ENCODE measurements around the gene CAMKK1. TPM values are rescaled to one million over a fixed set of nuclear protein-coding genes. Genes with fewer than 3 reads are reported as not detected.

CAMKK1 gene
- total and polyA plus RNA-seq, 11 donors: 2.0 to 6.8 (median 4.2) TPM

- Histone ChIP-seq H3K36me3 (peaks cover 6 to 100% (median 99%) of the 10 kb centered on the region in 9 donors), H3K9me3 (no peaks in the 10 kb centered on the region), H3K27me3 (no peaks in the 10 kb centered on the region), H3K4me3 (no peak overlapping the region), H3K27ac (no peak overlapping the region), H3K4me1 (peaks cover 0 to 9% (median 0%) of the 10 kb centered on the region in 12 donors)
- DNase-seq (no peak), ATAC-seq (no peak)
- 85 to 91% (median 90%) methylated on average over 9 of the region's 9 CpGs for WGBS, 4 donors
- TF ChIP-seq, protein P1, sequence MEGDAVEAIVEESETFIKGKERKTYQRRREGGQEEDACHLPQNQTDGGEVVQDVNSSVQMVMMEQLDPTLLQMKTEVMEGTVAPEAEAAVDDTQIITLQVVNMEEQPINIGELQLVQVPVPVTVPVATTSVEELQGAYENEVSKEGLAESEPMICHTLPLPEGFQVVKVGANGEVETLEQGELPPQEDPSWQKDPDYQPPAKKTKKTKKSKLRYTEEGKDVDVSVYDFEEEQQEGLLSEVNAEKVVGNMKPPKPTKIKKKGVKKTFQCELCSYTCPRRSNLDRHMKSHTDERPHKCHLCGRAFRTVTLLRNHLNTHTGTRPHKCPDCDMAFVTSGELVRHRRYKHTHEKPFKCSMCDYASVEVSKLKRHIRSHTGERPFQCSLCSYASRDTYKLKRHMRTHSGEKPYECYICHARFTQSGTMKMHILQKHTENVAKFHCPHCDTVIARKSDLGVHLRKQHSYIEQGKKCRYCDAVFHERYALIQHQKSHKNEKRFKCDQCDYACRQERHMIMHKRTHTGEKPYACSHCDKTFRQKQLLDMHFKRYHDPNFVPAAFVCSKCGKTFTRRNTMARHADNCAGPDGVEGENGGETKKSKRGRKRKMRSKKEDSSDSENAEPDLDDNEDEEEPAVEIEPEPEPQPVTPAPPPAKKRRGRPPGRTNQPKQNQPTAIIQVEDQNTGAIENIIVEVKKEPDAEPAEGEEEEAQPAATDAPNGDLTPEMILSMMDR (IDR thresholded peaks at IDR 0.05): no peak
- no peak for TF ChIP-seq POLR2A (IDR thresholded peaks at IDR 0.05)
- intact Hi-C loops (cut with DNase I): loop anchor here in 1 of 10 donors (10.0 kb wide), 1 partner anchor 86 kb away; no protein-coding TSS in a partner anchor
Observed at GRCh38 chr17:3821101-3821500, 71.8 kb downstream of the CAMKK1 start.

DNA sequence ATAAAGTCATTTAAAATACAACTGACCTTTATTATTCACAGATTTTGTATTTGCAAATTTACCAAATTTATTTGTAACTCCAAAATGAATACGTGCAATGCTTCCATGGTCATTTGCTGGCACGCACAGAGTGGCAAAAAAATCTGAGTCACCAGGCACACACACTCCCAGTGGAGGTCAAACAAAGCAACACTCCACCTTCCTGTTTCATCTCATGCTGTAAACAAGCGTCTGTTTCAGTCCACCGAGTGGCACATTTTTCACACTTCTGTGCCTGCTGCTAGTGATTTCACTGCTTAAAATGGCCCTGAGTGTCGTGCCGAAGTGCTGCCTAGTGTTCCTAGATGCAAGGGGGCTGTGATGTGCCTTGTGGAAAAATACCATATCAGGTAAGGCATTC lies 74.1 kb downstream of the CAMKK1 start:
- peak overlapping the region in 4 of 12 donors; percentile 54 to 72 (median 60) for H3K27ac ChIP-seq
- peaks cover 6 to 100% (median 99%) of the 10 kb centered on the region in 9 donors for H3K36me3 ChIP-seq
- TF ChIP-seq POLR2A (IDR thresholded peaks at IDR 0.05): no peak
- TF ChIP-seq, protein P1 (IDR thresholded peaks at IDR 0.05): no peak
- 53 to 70% (median 60%) methylated on average over 6 of the region's 6 CpGs for WGBS, 4 donors
- DNase-seq (no peak), ATAC-seq (peak; percentile 56 to 93 (median 81))
- H3K4me3 ChIP-seq: no peak overlapping the region
- intact Hi-C loops (cut with DNase I): loop anchor here in 1 of 10 donors (10.0 kb wide), 1 partner anchor 84 kb away; no protein-coding TSS in a partner anchor
- H3K27me3 ChIP-seq: no peaks in the 10 kb centered on the region
- no peaks in the 10 kb centered on the region for H3K9me3 ChIP-seq
- H3K4me1 ChIP-seq: peaks cover 0 to 9% (median 0%) of the 10 kb centered on the region in 12 donors

DNA sequence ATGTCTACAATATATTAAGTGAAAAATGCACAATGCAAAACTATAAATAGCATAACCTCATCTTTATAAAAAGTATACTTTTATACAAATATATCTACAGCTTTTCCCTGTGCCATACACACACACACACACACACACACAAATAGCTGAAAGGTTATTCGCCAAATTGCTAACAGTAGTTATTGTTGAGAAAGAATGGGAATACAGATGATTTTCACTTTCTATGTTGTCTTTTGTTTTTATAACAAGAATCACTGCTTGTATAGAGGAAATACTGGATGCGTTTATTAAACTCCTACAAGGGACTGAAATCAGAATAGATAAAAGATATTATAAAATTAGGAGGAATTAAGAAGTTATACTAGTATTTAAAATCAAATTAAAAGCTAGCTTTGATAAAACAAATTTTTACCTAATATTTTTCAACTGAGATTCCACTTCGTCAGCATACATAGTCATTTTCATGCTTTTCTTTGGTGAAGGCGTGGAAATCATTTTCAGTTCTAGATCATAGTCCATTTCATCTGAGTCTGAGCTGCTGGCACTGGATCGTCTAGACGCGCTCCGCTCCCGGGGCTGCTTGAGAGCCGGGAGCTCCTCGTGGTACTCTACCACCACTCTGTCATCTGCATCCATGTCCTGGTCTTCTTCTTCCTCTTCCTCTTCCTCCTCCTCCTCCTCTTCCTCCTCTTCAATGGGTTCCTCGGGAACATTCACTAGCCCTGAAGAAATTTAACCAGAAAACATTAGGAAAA lies 74.8 kb downstream of the CAMKK1 start:
- Histone ChIP-seq H3K9me3 (no peaks in the 10 kb centered on the region), H3K27ac (peak overlapping the region in 4 of 12 donors; percentile 49 to 64 (median 56)), H3K27me3 (no peaks in the 10 kb centered on the region), H3K4me3 (no peak overlapping the region), H3K36me3 (peaks cover 6 to 100% (median 99%) of the 10 kb centered on the region in 9 donors), H3K4me1 (peaks cover 0 to 9% (median 0%) of the 10 kb centered on the region in 12 donors)
- DNase-seq: no peak
- ATAC-seq: no peak
- TF ChIP-seq, protein P1 (IDR thresholded peaks at IDR 0.05): no peak
- no peak for TF ChIP-seq POLR2A (IDR thresholded peaks at IDR 0.05)
- intact Hi-C loops (cut with DNase I): loop anchor here in 1 of 10 donors (10.0 kb wide), 1 partner anchor 83 kb away; no protein-coding TSS in a partner anchor
- 91 to 93% (median 91%) methylated on average over 12 of the region's 12 CpGs for WGBS, 4 donors

- intact Hi-C loops (cut with DNase I): loop anchor here in 1 of 10 donors (10.0 kb wide), 1 partner anchor 81 kb away; no protein-coding TSS in a partner anchor
- ATAC-seq: no peak
- WGBS, 4 donors: 88 to 90% (median 89%) methylated on average over 7 of the region's 7 CpGs
- no peaks in the 10 kb centered on the region for H3K27me3 ChIP-seq
- peaks cover 3 to 100% (median 99%) of the 10 kb centered on the region in 9 donors for H3K36me3 ChIP-seq
- DNase-seq: no peak
- no peaks in the 10 kb centered on the region for H3K9me3 ChIP-seq
- H3K4me1 ChIP-seq: peaks cover 0 to 9% (median 0%) of the 10 kb centered on the region in 12 donors
- H3K27ac ChIP-seq: no peak overlapping the region
- no peak overlapping the region for H3K4me3 ChIP-seq
- no peak for TF ChIP-seq POLR2A (IDR thresholded peaks at IDR 0.05)
- TF ChIP-seq, protein P1 (IDR thresholded peaks at IDR 0.05): no peak
Observed at GRCh38 chr17:3815925-3816324, 76.9 kb downstream of the CAMKK1 start.
